Astrocyte (in vitro differentiated cells and primary cell): ENCODE results near the gene KANK4. TPM values are rescaled to one million over a fixed set of nuclear protein-coding genes. Genes with fewer than 3 reads are reported as not detected.
"Not testable (repeated sequence)": the region's sequence is repeated elsewhere in the genome, so short reads cannot be mapped to it uniquely, and the experiment has no call there.

Source experiments
- DNase-seq: peaks from one replicate; pipeline ENCODE4 v3.0.0-alpha.2; 2010; ENCODE audit warnings: low read depth
- FAIRE-seq: peaks from 2 replicates; lab custom pipeline; 2011; peaks lifted over from hg19 to GRCh38; lab: Jason Lieb, UNC
- H2AFZ ChIP-seq: 2 replicates; pipeline ENCODE4 v1.6.0; 2012; ENCODE audit warnings: low read depth, low read length, inconsistent platforms
- H3K27ac ChIP-seq: 2 replicates; pipeline ENCODE4 v1.5.1; 2011; ENCODE audit warnings: low read depth, low read length, inconsistent platforms
- H3K27me3 ChIP-seq: 2 replicates; pipeline ENCODE4 v1.6.0; 2011; ENCODE audit warnings: low read length, inconsistent platforms; ENCODE audit not compliant: insufficient read depth
- H3K36me3 ChIP-seq: 2 replicates; pipeline ENCODE4 v1.5.1; 2011; ENCODE audit warnings: low read length, inconsistent platforms; ENCODE audit not compliant: insufficient read depth
- H3K4me1 ChIP-seq: 2 replicates; pipeline ENCODE4 v1.5.1; 2011; ENCODE audit warnings: low read length, inconsistent platforms; ENCODE audit not compliant: insufficient read depth
- H3K4me2 ChIP-seq: 2 replicates; pipeline ENCODE4 v1.6.0; 2012; ENCODE audit warnings: low read length, inconsistent platforms
- H3K4me3 ChIP-seq: 2 replicates; pipeline ENCODE4 v1.5.1; 2011; ENCODE audit warnings: low read depth, mild to moderate bottlenecking, low read length, inconsistent platforms; ENCODE audit not compliant: insufficient read depth
- H3K79me2 ChIP-seq: 2 replicates; pipeline ENCODE4 v1.6.0; 2012; ENCODE audit warnings: mild to moderate bottlenecking, low read length, inconsistent platforms; ENCODE audit not compliant: insufficient read depth
- H3K9ac ChIP-seq: 2 replicates; pipeline ENCODE4 v1.6.0; 2012; ENCODE audit warnings: mild to moderate bottlenecking, low read length, inconsistent platforms
- H3K9me3 ChIP-seq: 2 replicates; pipeline ENCODE4 v1.5.1; 2012; ENCODE audit warnings: low read depth, mild to moderate bottlenecking, low read length, inconsistent platforms; ENCODE audit not compliant: insufficient read depth
- H4K20me1 ChIP-seq: 2 replicates; pipeline ENCODE4 v1.6.0; 2012; ENCODE audit warnings: low read length, inconsistent platforms; ENCODE audit not compliant: insufficient read depth
- H3K27ac Mint-ChIP-seq: one replicate; pipeline ENCODE4 v1.8.0; 2021; ENCODE audit warnings: mild to moderate bottlenecking, mixed read lengths; ENCODE audit not compliant: unreplicated experiment
- H3K27me3 Mint-ChIP-seq: one replicate; pipeline ENCODE4 v1.8.0; 2021; ENCODE audit warnings: low read depth, mixed read lengths; ENCODE audit not compliant: unreplicated experiment
- H3K36me3 Mint-ChIP-seq: one replicate; pipeline ENCODE4 v1.8.0; 2021; ENCODE audit warnings: low read depth, mixed read lengths; ENCODE audit not compliant: unreplicated experiment
- H3K4me1 Mint-ChIP-seq: one replicate; pipeline ENCODE4 v1.8.0; 2021; ENCODE audit warnings: low read depth, mixed read lengths; ENCODE audit not compliant: unreplicated experiment
- H3K4me3 Mint-ChIP-seq: one replicate; pipeline ENCODE4 v1.8.0; 2021; ENCODE audit warnings: mild to moderate bottlenecking, moderate library complexity, mixed read lengths; ENCODE audit not compliant: unreplicated experiment
- H3K9me3 Mint-ChIP-seq: one replicate; pipeline ENCODE4 v1.8.0; 2021; ENCODE audit warnings: mild to moderate bottlenecking, mixed read lengths; ENCODE audit not compliant: unreplicated experiment
- CTCF ChIP-seq: IDR thresholded peaks from 2 replicates; pipeline ENCODE4 v1.5.1; 2011; ENCODE audit warnings: low read depth, mild to moderate bottlenecking, inconsistent platforms, low read length, moderate library complexity; ENCODE audit not compliant: insufficient read depth
- EZH2 ChIP-seq: IDR thresholded peaks from 2 replicates; pipeline ENCODE4 v1.6.1; 2012; ENCODE audit warnings: mild to moderate bottlenecking, low read length, inconsistent platforms; ENCODE audit not compliant: insufficient read depth
- total RNA-seq: library from RNA; stranded (reverse); gene quantifications from 2 replicates; pipeline ENCODE4 v1.2.1, GENCODE V29; 2021

The KANK4 gene
- total RNA-seq, 1 donor from 2014 or later: 8.5 TPM

- H3K79me2 ChIP-seq: no peaks in the 10 kb centered on the region
- FAIRE-seq: no peak
- Mint-ChIP-seq H3K27ac (no peak overlapping the region), H3K9me3 (no peaks in the 10 kb centered on the region), H3K27me3 (no peaks in the 10 kb centered on the region), H3K36me3 (no peaks in the 10 kb centered on the region), H3K4me1 (peaks cover 5% of the 10 kb centered on the region), H3K4me3 (no peak overlapping the region)
- H3K9ac ChIP-seq: no peak overlapping the region
- TF ChIP-seq CTCF: no peak
- no peak for TF ChIP-seq EZH2
- H3K4me2 ChIP-seq: no peak overlapping the region
- H3K9me3 ChIP-seq: no peaks in the 10 kb centered on the region
- H3K36me3 ChIP-seq: no peaks in the 10 kb centered on the region
- DNase-seq: no peak
- H2AFZ ChIP-seq: no peak overlapping the region
- H4K20me1 ChIP-seq: no peaks in the 10 kb centered on the region
- H3K27ac ChIP-seq: no peak overlapping the region
- H3K27me3 ChIP-seq: no peaks in the 10 kb centered on the region
- H3K4me3 ChIP-seq: no peak overlapping the region
- no peaks in the 10 kb centered on the region for H3K4me1 ChIP-seq
Measured at GRCh38 chr1:62222321-62222720, 96.9 kb downstream of the KANK4 start.

GRCh38 chr1:62221171-62221570 is 98.1 kb downstream of the KANK4 start:
- H3K4me3 Mint-ChIP-seq: no peak overlapping the region
- H3K36me3 ChIP-seq: no peaks in the 10 kb centered on the region
- H4K20me1 ChIP-seq: no peaks in the 10 kb centered on the region
- H3K9me3 Mint-ChIP-seq: no peaks in the 10 kb centered on the region
- H3K27me3 Mint-ChIP-seq: no peaks in the 10 kb centered on the region
- H3K9ac ChIP-seq: no peak overlapping the region
- no peak overlapping the region for H2AFZ ChIP-seq
- no peaks in the 10 kb centered on the region for H3K4me1 ChIP-seq
- H3K36me3 Mint-ChIP-seq: no peaks in the 10 kb centered on the region
- H3K4me1 Mint-ChIP-seq: peaks cover 5% of the 10 kb centered on the region
- no peaks in the 10 kb centered on the region for H3K9me3 ChIP-seq
- DNase-seq (no peak), FAIRE-seq (no peak)
- no peak overlapping the region for H3K4me2 ChIP-seq
- H3K4me3 ChIP-seq: no peak overlapping the region
- H3K27ac Mint-ChIP-seq: no peak overlapping the region
- no peaks in the 10 kb centered on the region for H3K79me2 ChIP-seq
- no peak for TF ChIP-seq EZH2
- TF ChIP-seq CTCF: no peak
- no peak overlapping the region for H3K27ac ChIP-seq
- H3K27me3 ChIP-seq: no peaks in the 10 kb centered on the region

- H3K27me3 ChIP-seq, DNase-seq, H3K27me3 Mint-ChIP-seq, H3K27ac ChIP-seq, H3K36me3 ChIP-seq, H3K4me3 ChIP-seq, H3K27ac Mint-ChIP-seq, H3K9me3 Mint-ChIP-seq, FAIRE-seq, H3K4me2 ChIP-seq, H3K79me2 ChIP-seq, H3K36me3 Mint-ChIP-seq, H4K20me1 ChIP-seq, H3K4me1 Mint-ChIP-seq, H3K4me1 ChIP-seq, H2AFZ ChIP-seq, H3K9me3 ChIP-seq, H3K9ac ChIP-seq, H3K4me3 Mint-ChIP-seq: not testable (repeated sequence)
Measured at GRCh38 chr1:62220456-62220855, 98.8 kb downstream of the KANK4 start.
